Mesenchymal stem cell (in vitro differentiated cells and primary cell): ENCODE measurements around the gene SGPP2.

ENCODE experiments used
- DNase-seq: peaks from one replicate; pipeline ENCODE4 v3.0.0-alpha.2; 2013
- H2AFZ ChIP-seq: one replicate; pipeline ENCODE4 v1.6.1; 2013; ENCODE audit warnings: low read depth, mild to moderate bottlenecking, control low read depth, inconsistent platforms, low read length, moderate library complexity
- H2AK5ac ChIP-seq: 2 replicates; pipeline ENCODE4 v1.6.1; 2013; ENCODE audit warnings: low read length, moderate library complexity, mild to moderate bottlenecking, inconsistent platforms; ENCODE audit not compliant: severe bottlenecking
- H2BK120ac ChIP-seq: one replicate; pipeline ENCODE4 v1.6.1; 2013; ENCODE audit warnings: low read depth, mild to moderate bottlenecking, inconsistent platforms, low read length, moderate library complexity
- H2BK12ac ChIP-seq, 2 experiments: one replicate each; pipeline ENCODE4 v1.6.1; 2013; ENCODE audit warnings: inconsistent platforms in 2 of 2, low read length in 2 of 2, mild to moderate bottlenecking in 2 of 2, moderate library complexity in 2 of 2, control low read depth in 1 of 2
- H2BK15ac ChIP-seq: one replicate; pipeline ENCODE4 v1.6.1; 2013; ENCODE audit warnings: mild to moderate bottlenecking, low read depth, inconsistent platforms; ENCODE audit not compliant: poor library complexity, severe bottlenecking
- H2BK5ac ChIP-seq: 2 replicates; pipeline ENCODE4 v1.6.1; 2013; ENCODE audit warnings: low read depth, mild to moderate bottlenecking, low read length, control low read depth, inconsistent platforms; ENCODE audit not compliant: poor library complexity, severe bottlenecking
- H3K14ac ChIP-seq, 2 experiments: one replicate each; pipeline ENCODE4 v1.6.1; 2013; ENCODE audit warnings: inconsistent platforms in 2 of 2, low read length in 2 of 2, control low read depth in 1 of 2, mild to moderate bottlenecking in 1 of 2, moderate library complexity in 1 of 2
- H3K18ac ChIP-seq, 2 experiments: one replicate each; pipeline ENCODE4 v1.6.1; 2013; ENCODE audit warnings: inconsistent platforms in 2 of 2, low read length in 2 of 2, control low read depth in 1 of 2, low read depth in 1 of 2, mild to moderate bottlenecking in 1 of 2
- H3K23ac ChIP-seq, 2 experiments: one replicate each; pipeline ENCODE4 v1.6.1; 2013; ENCODE audit warnings: inconsistent platforms in 2 of 2, low read length in 2 of 2, mild to moderate bottlenecking in 2 of 2, moderate library complexity in 2 of 2, control low read depth in 1 of 2
- H3K27ac ChIP-seq: 2 replicates; pipeline ENCODE4 v1.5.1; 2013; ENCODE audit warnings: mild to moderate bottlenecking, moderate library complexity, low read length, control low read depth, inconsistent platforms; ENCODE audit not compliant: poor library complexity, severe bottlenecking
- H3K27me3 ChIP-seq, 2 experiments: 2 replicates each; pipeline versions ENCODE4 v1.6.1 to v1.7.0; 2013; ENCODE audit warnings: low read length in 2 of 2, mild to moderate bottlenecking in 2 of 2, moderate library complexity in 2 of 2, control low read depth in 1 of 2, inconsistent platforms in 1 of 2; ENCODE audit not compliant: control insufficient read depth in 1 of 2, insufficient read depth in 1 of 2
- H3K36me3 ChIP-seq, 2 experiments: 2 replicates each; pipeline versions ENCODE4 v1.6.1 to v1.7.0; 2013; ENCODE audit warnings: low read length in 2 of 2, control low read depth in 1 of 2, inconsistent platforms in 1 of 2, low read depth in 1 of 2, mild to moderate bottlenecking in 1 of 2; ENCODE audit not compliant: insufficient read depth in 2 of 2, control insufficient read depth in 1 of 2
- H3K4ac ChIP-seq, 2 experiments: one replicate each; pipeline ENCODE4 v1.6.1; 2013; ENCODE audit warnings: inconsistent platforms in 2 of 2, low read length in 2 of 2, mild to moderate bottlenecking in 2 of 2, moderate library complexity in 2 of 2, control low read depth in 1 of 2, low read depth in 1 of 2
- H3K4me1 ChIP-seq: 2 replicates; pipeline ENCODE4 v1.6.1; 2013; ENCODE audit warnings: low read depth, low read length, control low read depth; ENCODE audit not compliant: control insufficient read depth, insufficient read depth
- H3K4me2 ChIP-seq: 2 replicates; pipeline ENCODE4 v1.6.1; 2013; ENCODE audit warnings: low read length, mild to moderate bottlenecking, inconsistent platforms; ENCODE audit not compliant: poor library complexity, severe bottlenecking
- H3K4me3 ChIP-seq, 2 experiments: 2 replicates each; pipeline versions ENCODE4 v1.5.1 to v1.7.0; 2013; ENCODE audit warnings: low read length in 2 of 2, mild to moderate bottlenecking in 2 of 2, control low read depth in 1 of 2, low read depth in 1 of 2; ENCODE audit not compliant: insufficient read depth in 1 of 2
- H3K79me1 ChIP-seq: replicated peaks from 2 replicates; pipeline ENCODE4 v1.6.1; 2013; ENCODE audit warnings: mild to moderate bottlenecking, control low read depth, low read length, inconsistent platforms; ENCODE audit not compliant: poor library complexity, severe bottlenecking
- H3K9ac ChIP-seq: 2 replicates; pipeline ENCODE4 v1.7.0; 2013; ENCODE audit warnings: mild to moderate bottlenecking, low read length, moderate library complexity
- H3K9me3 ChIP-seq: 2 replicates; pipeline ENCODE4 v1.7.0; 2013; ENCODE audit warnings: mild to moderate bottlenecking, low read length; ENCODE audit not compliant: control insufficient read depth
- H4K8ac ChIP-seq: one replicate; pipeline ENCODE4 v1.6.1; 2013; ENCODE audit warnings: inconsistent platforms, mild to moderate bottlenecking, low read length, moderate library complexity
- H4K91ac ChIP-seq: one replicate; pipeline ENCODE4 v1.6.1; 2013; ENCODE audit warnings: mild to moderate bottlenecking, low read length, inconsistent platforms
- WGBS: methylation state at CpG from one replicate; pipeline ENCODE4 v1.1.7; 2013; ENCODE audit warnings: mixed read lengths; 5-methylcytosine and 5-hydroxymethylcytosine counted together

SGPP2 gene

DNA sequence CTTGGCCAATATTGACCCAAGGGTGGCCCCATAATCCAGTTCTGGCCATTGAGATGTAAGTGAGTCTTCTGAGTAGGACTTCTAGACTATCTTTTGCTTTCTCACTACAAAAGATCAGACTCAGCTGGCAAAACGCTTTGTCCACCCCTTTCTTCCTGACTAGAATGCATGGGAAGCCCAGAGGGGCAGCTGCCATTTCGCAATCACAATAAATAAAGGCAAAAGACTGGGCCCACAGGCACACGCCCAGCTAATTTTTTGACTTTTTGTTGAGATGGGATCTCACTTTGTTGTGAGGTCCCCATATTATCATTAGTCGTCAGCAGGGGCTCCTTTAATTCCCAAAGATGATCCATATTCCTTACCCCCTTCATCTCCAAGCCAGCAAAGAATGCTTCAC, 41.1 kb upstream of the SGPP2 start:
- Histone ChIP-seq H3K14ac (no peak overlapping the region), H3K18ac (no peak overlapping the region), H3K9me3 (no peaks in the 10 kb centered on the region), H3K36me3 (no peaks in the 10 kb centered on the region), H2AFZ (no peak overlapping the region), H3K27me3 (peaks cover 0 to 5% of the 10 kb centered on the region in 2 experiments), H2BK120ac (no peak overlapping the region), H3K79me1 (no peaks in the 10 kb centered on the region), H2BK12ac (no peak overlapping the region), H2AK5ac (no peak overlapping the region), H3K23ac (no peak overlapping the region), H4K8ac (no peak overlapping the region), H2BK5ac (no peak overlapping the region), H3K4me2 (no peak overlapping the region), H3K9ac (no peak overlapping the region), H3K4ac (no peak overlapping the region), H4K91ac (no peak overlapping the region), H3K27ac (no peak overlapping the region), H2BK15ac (no peak overlapping the region), H3K4me3 (no peak overlapping the region), H3K4me1 (no peaks in the 10 kb centered on the region)
- no peak for DNase-seq
- WGBS = 85% methylated on average over 4 of the region's 4 CpGs

DNA sequence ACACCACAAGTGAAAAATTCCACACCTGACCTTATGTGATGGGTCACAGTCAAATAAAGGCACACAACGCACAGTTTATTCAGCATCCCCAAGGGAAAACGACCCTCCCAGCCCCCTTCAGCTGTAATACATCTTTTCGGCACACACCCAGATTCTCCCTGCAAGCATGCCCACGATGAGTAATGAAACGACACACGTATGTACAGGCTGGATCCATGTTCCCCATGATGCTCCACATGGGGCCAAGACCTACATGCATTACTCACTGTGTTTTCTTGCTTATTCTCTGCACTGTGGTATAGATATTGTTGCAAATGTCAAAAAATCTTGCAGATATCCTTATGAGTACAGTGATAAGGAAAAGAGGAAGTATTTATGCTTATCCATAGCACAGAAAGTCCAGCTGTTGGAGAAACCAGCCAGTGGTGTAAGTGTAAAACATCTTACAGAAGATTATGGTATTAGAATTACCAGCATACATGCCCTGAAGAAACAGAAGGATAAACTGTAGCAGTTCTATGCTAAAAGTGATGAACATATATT, 32.5 kb upstream of the SGPP2 start:
- H3K18ac ChIP-seq = no peak overlapping the region

GRCh38 chr2:222393733-222394267, 30.5 kb upstream of the SGPP2 start:
- Histone ChIP-seq H3K36me3 (no peaks in the 10 kb centered on the region), H3K4me3 (no peak overlapping the region), H2BK5ac (no peak overlapping the region), H3K23ac (no peak overlapping the region), H3K27me3 (no peaks in the 10 kb centered on the region), H3K4ac (no peak overlapping the region), H3K18ac (no peak overlapping the region), H2BK120ac (no peak overlapping the region), H3K9ac (no peak overlapping the region), H2BK12ac (no peak overlapping the region), H2AFZ (no peak overlapping the region), H4K8ac (no peak overlapping the region), H3K4me1 (no peaks in the 10 kb centered on the region), H3K4me2 (no peak overlapping the region), H3K14ac (no peak overlapping the region), H3K9me3 (peaks cover 3% of the 10 kb centered on the region), H3K79me1 (no peaks in the 10 kb centered on the region), H4K91ac (no peak overlapping the region), H2BK15ac (no peak overlapping the region), H2AK5ac (no peak overlapping the region), H3K27ac (no peak overlapping the region)
- DNase-seq = no peak
- 61% methylated on average over 3 of the region's 4 CpGs for WGBS

More for the DNA sequence above, 32.5 kb upstream of the SGPP2 start:
- no peak overlapping the region for H2BK120ac ChIP-seq
- no peak overlapping the region for H2BK5ac ChIP-seq
- no peak overlapping the region for H2AFZ ChIP-seq
- 76% methylated on average over 6 of the region's 6 CpGs for WGBS
- no peak overlapping the region for H3K14ac ChIP-seq
- no peaks in the 10 kb centered on the region for H3K4me1 ChIP-seq
- H2BK15ac ChIP-seq = no peak overlapping the region
- DNase-seq = no peak
- H3K79me1 ChIP-seq = no peaks in the 10 kb centered on the region
- H4K91ac ChIP-seq = no peak overlapping the region
- peaks cover 0 to 5% of the 10 kb centered on the region in 2 experiments for H3K27me3 ChIP-seq
- H3K4ac ChIP-seq = no peak overlapping the region
- no peak overlapping the region for H3K4me3 ChIP-seq
- H3K23ac ChIP-seq = no peak overlapping the region
- H3K4me2 ChIP-seq = no peak overlapping the region
- no peak overlapping the region for H3K9ac ChIP-seq
- H2BK12ac ChIP-seq = no peak overlapping the region
- H3K36me3 ChIP-seq = no peaks in the 10 kb centered on the region
- H3K27ac ChIP-seq = no peak overlapping the region
- no peak overlapping the region for H2AK5ac ChIP-seq
- H4K8ac ChIP-seq = no peak overlapping the region
- peaks cover 2% of the 10 kb centered on the region for H3K9me3 ChIP-seq

- no peak overlapping the region for H2AFZ ChIP-seq
- H3K4me2 ChIP-seq = no peak overlapping the region
- no peaks in the 10 kb centered on the region for H3K79me1 ChIP-seq
- H2BK12ac ChIP-seq = no peak overlapping the region
- no peak overlapping the region for H3K23ac ChIP-seq
- H3K27me3 ChIP-seq = peaks cover 0 to 2% of the 10 kb centered on the region in 2 experiments
- no peak overlapping the region for H3K14ac ChIP-seq
- no peak overlapping the region for H4K91ac ChIP-seq
- H3K36me3 ChIP-seq = no peaks in the 10 kb centered on the region
- 70% methylated on average over 1 of the region's 1 CpG for WGBS
- H3K18ac ChIP-seq = no peak overlapping the region
- H3K4ac ChIP-seq = no peak overlapping the region
- DNase-seq = peak; percentile 43
- no peak overlapping the region for H2BK15ac ChIP-seq
- no peaks in the 10 kb centered on the region for H3K4me1 ChIP-seq
- H3K27ac ChIP-seq = no peak overlapping the region
- peaks cover 3% of the 10 kb centered on the region for H3K9me3 ChIP-seq
- no peak overlapping the region for H2AK5ac ChIP-seq
- H3K9ac ChIP-seq = no peak overlapping the region
- H2BK120ac ChIP-seq = no peak overlapping the region
- no peak overlapping the region for H2BK5ac ChIP-seq
- no peak overlapping the region for H3K4me3 ChIP-seq
- H4K8ac ChIP-seq = no peak overlapping the region
Measured at GRCh38 chr2:222398446-222398885, 25.9 kb upstream of the SGPP2 start.
